GM12874 (cell line): ENCODE results near the gene ITPKA.

Experiments used
- TF ChIP-seq, protein P1 (sequence below): IDR thresholded peaks from 2 replicates; pipeline ENCODE4 v1.5.1; 2011; ENCODE audit warnings: low read depth, mild to moderate bottlenecking, control low read depth, low read length, moderate library complexity; ENCODE audit not compliant: insufficient read depth

ITPKA gene

GRCh38 chr15:41474436-41474835 lies 19.2 kb upstream of the ITPKA start:
- TF ChIP-seq, protein P1, sequence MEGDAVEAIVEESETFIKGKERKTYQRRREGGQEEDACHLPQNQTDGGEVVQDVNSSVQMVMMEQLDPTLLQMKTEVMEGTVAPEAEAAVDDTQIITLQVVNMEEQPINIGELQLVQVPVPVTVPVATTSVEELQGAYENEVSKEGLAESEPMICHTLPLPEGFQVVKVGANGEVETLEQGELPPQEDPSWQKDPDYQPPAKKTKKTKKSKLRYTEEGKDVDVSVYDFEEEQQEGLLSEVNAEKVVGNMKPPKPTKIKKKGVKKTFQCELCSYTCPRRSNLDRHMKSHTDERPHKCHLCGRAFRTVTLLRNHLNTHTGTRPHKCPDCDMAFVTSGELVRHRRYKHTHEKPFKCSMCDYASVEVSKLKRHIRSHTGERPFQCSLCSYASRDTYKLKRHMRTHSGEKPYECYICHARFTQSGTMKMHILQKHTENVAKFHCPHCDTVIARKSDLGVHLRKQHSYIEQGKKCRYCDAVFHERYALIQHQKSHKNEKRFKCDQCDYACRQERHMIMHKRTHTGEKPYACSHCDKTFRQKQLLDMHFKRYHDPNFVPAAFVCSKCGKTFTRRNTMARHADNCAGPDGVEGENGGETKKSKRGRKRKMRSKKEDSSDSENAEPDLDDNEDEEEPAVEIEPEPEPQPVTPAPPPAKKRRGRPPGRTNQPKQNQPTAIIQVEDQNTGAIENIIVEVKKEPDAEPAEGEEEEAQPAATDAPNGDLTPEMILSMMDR: no peak

GRCh38 chr15:41474941-41475340 lies 18.7 kb upstream of the ITPKA start:
- TF ChIP-seq, protein P1: no peak

DNA sequence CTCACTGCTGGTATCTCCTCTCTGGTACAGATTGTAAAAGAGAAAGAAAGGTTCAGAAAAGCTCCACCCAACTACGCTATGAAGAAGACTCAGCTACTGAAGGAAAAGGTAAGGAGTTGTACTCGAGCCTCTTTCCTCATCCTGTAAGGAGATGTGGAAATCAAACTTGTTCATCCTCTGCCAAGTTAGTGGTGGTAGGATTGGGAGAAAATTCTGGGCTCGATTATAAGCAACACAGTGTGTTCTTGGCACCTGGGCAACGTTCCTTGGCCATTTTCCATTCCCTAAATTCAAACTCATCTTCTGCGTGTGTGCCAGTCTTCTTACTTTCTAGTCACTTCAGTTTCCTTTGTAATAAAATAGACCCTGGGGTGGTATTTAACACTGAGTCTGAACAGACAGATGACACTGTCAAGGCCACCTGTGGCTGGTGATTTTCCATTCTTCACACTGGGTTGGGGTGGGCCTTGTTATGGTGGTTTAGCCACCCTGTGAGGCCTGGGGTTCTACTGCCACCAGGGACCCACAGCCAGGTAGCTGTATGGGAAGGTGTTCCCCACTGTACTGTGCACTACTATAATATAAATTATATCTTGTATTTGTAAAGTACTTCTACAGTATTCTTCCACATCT lies 17.1 kb upstream of the ITPKA start:
- TF ChIP-seq, protein P1: no peak

GRCh38 chr15:41480396-41481140 lies 13.1 kb upstream of the ITPKA start:
- TF ChIP-seq, protein P1: no peak

GRCh38 chr15:41482110-41482877 lies 11.4 kb upstream of the ITPKA start:
- TF ChIP-seq, protein P1: no peak

DNA sequence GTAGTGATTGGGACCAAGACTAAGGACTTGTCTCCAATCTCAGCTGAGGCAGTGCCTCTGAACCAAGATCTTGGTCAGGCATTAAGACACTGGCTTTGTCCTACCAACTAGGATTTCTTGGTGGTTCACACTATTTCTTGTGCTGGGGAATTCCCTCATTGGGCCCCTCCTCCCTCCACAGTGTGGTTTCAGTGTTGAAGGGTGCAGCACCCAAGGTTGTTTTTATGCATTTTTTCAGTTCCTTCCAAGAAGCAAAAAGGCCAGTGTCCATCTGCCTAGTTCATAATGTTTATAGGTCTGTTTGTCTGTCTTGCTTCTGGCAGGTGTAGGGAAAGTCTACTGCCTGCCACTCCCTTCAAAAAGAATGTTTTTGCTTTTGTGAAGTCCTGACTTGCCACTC lies 10.6 kb upstream of the ITPKA start:
- TF ChIP-seq, protein P1: no peak

DNA sequence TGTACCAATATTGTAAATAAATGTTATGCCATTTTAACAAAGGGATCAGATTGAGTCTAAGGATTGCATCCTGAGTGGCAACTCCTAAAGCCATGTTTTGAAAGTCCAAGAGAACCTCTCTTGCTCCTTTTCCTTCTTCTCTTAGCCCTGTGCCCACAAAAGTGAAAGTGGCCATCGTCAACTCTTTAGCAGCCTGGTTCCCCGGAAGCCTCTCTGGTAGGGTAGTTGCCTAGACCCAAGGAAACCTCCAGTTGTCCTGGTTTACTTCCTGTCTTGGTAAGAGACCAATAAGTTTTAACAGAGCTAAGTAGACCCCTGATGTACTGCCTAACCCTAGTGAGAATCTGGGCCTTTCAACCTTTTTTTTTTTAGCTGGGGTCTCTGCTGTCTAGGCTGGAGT lies 10.2 kb upstream of the ITPKA start:
- TF ChIP-seq, protein P1: no peak
